HG03159 (cell line): ENCODE measurements around the gene P2RX2.
"Not testable (repeated sequence)": the region's sequence is repeated elsewhere in the genome, so short reads cannot be mapped to it uniquely, and the experiment has no call there.

ENCODE experiments used
- ATAC-seq: cut with Tn5 transposase; IDR thresholded peaks from one replicate; pipeline ENCODE4 v1.9.1; 2021; ENCODE audit warnings: mild to moderate bottlenecking, moderate library complexity; ENCODE audit not compliant: unreplicated experiment

The P2RX2 gene

DNA sequence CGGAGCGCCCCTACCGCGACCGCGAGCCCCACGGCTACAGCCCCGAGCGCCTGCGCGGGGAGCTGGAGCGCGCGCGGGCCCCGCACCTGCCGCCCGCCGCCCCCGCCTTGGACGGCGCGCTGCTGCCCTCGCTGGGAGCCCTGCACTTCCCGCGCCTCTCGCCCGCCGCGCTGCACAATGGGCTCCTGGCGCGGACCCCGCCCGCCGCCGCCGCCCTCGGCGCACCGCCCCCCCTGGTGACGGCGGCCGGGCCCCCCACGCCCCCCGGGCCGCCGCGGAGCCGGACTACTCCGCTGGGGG, 35.2 kb upstream of the P2RX2 start:
- no peak for ATAC-seq

DNA sequence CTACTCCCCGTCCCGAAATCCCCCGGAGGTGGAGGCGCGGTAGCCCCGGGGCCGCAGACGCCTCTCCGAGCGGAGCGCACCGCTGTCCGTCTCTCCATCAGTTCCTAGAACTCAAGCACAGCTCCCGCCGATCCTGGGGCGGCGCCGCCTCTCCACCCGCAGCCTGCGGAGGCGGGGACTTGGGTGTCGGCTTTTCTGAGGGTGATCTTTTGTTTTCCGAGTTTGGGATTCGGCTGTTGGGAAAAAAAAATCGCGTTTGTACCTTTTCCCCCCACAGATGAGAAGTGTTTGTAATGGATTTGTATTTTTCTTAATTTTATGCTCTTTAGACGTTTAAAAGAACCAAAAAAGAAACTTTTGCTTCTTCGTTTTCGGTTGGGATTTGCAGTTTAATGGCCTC, 34.8 kb upstream of the P2RX2 start:
- no peak for ATAC-seq

DNA sequence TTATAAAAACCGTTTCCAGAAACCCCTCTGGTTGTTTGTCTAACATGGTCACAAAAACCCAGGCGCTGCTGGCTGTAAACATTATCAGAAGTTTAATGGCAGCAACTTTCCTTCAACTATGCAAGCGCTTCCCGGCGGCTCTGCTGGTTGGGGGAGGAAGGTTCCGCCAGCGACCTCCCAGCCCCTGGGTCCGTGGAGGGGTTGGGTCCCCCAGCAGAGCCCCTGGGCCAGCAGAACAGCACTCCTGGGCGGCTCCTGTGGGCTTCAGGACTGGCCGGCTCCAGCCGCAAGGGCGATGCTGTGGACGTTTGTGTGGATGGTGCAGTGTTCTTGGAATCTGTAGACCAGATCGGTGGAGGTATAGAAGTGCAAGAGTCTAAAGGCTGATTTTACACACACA, 34.1 kb upstream of the P2RX2 start:
- ATAC-seq: no peak

DNA sequence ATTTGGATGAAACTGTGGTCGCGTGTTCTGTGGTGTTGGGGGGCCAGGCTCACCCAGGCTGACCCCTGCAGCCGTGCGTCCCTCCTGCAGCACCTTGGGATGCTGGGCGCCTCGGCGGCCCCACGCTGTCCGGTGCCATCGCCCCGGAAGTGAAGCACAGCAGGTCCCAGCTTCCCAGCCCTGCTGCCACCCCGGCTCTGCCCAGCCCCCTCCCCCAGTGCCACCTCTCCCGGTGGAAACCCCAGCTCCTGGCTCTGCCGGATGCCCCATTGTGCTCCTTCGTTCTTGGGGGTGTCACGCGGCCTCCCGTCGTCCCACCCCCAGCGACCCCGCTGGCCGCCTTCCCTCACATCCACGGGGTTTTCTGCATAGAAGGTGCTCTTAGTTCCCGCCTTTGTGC, 33.4 kb upstream of the P2RX2 start:
- ATAC-seq: no peak

DNA sequence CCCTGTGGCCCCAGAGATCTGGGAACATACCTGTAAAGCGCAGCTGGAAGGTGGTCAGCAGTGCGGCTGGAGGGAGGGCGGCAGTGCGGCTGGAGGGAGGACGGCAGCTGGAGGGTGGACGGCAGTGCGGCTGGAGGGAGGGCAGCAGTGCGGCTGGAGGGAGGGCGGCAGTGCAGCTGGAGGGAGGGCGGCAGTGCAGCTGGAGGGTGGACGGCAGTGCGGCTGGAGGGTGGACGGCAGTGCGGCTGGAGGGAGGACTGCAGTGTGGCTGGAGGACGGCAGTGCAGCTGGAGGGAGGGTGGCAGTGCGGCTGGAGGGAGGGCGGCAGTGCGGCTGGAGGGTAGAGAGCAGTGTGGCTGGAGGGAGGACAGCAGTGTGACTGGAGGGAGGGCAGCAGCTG, 31.6 kb upstream of the P2RX2 start:
- no peak for ATAC-seq

DNA sequence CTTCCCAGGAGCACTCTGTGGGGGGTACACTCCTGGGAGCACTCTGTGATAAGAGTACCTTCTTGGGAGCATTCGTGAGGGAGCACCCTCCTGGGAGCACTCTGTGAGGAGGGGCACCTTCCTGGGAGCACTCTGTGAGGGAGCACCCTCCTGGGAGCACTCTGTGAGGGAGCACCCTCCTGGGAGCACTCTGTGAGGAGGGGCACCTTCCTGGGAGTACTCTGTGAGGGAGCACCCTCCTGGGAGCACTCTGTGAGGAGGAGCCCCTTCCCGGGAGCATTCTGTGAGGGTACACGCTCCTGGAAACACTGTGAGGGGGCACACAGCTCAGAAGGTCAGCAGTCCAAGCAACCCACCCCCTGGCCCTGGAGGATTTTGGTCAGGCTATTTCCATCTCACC, 30.8 kb upstream of the P2RX2 start:
- no peak for ATAC-seq

DNA sequence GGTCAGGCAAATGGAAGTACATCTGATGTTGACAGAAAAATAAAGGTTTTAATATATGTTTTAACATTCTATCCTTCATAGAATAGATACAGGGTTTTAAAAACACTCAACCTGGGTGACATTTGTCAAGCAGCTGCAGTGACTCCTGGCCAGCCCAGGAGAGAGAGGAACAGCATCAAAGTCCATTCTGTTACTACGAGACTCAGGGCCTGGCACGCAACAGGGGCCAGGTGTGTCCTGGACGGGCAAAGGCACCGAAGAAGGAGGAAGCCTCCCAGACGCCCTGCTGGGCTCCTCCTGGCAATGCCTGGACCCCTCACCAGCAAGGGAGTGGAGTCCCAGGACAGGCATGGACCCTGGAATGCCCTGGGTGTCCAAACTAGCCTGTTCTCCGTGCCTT, 30.3 kb upstream of the P2RX2 start:
- no peak for ATAC-seq

DNA sequence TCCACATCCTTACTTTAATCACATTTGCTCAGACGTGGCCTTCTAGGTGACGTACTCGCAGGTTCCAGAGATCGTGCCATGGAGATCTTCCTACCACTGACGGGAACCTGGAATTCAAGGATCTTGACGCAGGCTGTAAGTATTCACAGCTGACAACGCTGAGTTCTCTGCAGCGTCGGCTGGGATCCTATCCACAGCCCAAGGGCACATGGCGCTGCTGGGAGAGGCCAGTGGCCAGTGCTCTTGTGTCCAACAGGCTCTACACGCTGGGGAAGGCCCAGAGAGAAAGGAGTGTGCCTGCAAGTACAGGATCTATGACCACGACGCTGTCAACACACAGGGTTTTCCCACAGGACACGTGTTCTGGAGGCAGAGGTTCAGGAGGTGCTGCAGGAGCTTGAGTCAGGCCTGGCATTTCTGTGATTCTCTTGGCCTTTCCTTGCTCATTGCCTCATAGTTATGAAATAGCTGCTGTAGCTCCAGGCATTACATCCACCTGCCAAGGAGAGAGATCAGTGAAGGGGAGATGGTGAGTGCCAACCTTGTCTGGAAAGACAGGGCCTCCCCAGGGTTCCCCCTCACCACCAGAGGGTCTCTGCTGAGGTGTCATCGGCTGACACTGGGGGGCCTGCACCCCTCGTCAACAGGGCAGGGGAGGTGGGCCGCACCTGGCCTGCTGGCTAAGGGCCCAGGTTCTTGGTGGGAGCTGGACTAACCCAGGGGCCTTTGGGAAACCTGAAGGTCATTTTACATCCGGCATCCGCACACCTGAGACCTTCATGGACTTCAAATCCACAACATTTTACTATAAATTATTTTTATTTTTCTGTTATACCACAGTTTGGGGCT, 29.5 kb upstream of the P2RX2 start:
- ATAC-seq: no peak

DNA sequence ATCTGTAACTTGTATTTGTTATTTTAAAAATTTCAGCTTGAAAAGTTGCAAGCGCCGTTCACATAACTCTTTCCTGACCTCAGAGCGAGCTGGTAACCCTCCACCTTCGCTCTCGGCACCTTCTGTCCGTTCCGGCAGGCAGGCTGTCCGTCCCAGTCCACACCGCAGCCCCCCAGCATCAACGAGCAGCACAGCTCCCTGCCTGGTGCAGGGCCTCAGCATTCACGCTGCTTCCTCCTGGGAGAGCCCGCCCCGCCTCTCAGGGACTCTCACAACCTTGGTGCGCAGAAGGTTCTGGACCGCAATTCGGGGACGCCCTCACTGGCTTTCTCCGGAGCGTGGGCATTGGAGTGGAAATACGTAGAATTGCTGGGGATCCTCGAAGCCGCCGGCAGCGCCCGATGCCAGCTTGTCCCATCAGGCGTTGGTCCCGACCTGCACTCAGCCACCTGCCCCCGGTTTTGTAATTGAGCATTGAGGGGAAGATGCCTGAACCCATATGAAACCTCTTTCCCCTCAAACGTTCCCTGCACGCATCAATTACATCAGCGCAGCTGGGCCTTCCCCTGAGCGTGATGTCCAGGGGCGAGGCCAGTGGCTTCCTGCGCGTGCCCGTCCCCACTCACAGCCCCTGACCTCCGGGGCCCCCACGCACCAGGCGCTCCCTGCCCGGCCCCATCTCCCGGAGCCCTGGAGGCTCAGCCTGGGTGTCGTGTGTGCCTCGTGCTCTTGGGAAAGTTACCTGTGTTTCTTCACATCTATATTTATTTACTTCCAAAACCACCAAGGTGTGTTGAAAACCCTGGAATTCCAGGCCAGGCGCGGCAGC, 27.3 kb upstream of the P2RX2 start:
- ATAC-seq: no peak

DNA sequence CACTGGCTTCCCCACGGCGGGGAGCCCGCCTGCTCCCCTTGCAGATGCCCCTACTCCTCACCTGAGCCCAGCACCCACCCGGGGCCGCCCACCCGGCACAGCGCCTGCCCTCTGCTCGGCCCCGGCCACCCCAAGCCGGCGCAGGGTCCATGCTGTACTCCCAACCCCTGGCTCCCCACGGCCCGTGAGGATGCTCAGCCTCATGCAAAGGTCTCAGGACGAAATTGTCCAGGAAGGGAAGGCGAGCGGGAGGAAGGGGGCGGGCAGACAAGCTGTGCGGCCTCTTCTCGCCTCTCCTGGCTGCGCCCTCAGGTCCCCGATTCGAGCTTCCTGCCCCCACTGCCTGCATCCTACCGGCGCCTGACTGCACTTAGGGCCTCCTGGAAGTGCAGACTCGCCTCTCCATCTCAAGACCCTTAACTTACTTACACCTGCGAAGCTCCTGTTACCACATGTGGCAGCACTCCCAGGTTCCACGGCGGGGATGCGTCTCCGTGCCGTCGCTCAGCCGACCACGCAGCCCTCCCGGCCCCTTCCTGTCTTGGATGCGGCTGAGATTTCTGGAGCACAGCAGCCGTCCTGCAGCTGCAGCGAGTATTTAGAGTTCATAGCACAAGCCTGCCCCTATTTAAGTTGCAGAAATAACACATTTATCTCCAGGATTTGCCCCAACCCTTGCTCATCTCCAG, 26.1 kb upstream of the P2RX2 start:
- no peak for ATAC-seq

DNA sequence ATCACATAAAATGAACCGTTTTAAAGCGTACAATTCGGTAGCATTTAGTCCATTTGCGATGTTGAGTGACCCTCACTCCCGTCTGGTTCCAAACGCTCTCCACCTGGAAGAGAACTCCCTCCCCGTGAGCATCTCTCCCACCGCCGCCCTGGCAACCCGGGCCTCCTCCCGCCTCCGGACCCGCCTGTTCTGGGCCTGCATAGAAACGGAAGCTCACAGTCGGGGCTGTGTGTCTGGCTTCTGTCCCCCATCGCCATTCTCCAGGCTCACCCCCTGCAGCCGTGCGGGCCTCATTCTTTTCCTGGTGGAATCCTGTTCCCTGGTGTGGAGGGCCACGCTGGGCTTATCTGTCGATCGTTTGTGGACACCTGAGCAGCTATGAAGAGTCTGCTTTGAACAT, 25.5 kb upstream of the P2RX2 start:
- ATAC-seq: no peak

DNA sequence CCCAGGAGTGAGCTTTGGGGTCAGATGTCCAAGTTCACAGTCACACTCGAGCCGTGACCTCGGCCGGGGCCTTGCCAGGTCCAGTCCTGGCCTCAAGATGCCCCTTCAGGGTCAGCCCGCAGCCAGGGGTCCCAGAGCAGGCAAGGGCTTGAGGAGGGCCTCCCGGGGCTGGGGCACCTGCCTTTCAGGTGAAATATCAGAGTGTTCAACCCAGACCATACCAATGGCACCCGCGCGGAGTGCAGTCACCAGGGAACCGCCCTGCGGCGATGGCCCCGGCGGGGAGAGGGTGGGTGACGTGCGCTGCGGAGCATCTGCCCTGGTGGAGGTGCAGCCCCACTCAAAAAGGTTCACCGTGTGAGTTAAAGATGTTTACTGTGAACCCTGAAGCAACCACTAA, 25.1 kb upstream of the P2RX2 start:
- no peak for ATAC-seq

DNA sequence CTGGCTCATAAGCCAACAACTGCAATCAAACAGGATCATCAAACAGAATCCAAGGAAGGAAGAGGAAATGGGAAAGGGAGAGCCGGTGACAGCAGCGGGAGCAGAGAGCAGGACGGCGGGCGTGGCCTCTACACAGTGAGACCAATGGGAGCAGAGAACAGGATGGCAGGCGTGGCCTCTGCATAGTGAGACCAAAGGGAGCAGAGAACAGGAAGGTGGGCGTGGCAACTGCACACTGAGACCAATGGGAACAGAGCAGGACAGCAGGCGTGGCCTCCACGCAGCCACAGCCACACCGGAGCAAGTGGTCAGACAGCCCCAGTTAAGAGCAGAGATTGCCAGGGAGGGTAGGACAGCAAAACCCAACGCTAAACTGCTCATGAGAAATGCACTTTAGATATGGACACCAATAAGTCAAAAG, 24.6 kb upstream of the P2RX2 start:
- no peak for ATAC-seq

DNA sequence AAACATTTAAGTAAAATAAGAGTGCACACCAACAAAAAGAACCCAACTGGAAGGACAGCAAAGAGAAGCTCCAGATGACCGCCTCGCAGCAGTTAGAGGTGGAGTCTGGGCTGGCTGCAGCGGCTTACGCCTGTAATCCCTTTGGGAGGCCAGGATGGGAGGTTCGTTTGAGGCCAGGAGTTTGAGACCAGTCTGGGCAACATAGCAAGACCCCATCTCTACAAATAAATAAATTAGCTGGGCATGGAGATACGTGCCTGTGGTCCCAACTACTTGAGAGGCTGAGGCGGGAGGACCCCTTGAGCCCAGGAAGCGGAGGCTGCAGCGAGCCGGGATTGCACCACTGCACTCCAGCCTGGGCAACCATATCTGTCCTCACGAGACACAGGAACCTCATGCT, 23.4 kb upstream of the P2RX2 start:
- no peak for ATAC-seq

DNA sequence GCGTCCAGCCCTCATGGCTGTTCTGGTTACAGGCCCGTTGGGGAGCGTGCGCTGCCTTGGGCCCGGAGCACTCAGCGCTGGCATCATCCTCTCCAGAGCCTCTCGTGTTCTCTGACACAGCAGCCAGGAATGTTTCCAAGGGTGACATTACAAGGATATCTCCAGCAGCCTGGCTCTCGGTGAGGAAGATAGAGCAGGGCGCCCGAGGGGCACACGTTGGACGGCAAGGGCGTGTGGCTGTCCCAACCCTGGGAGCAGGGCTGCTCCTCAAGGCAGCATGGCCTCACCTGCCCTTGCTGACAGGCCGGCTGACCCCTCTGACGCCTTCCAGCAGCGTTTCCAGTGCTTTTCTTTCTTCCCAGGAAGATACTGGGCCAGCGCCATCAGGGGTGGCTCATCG, 22.6 kb upstream of the P2RX2 start:
- no peak for ATAC-seq

DNA sequence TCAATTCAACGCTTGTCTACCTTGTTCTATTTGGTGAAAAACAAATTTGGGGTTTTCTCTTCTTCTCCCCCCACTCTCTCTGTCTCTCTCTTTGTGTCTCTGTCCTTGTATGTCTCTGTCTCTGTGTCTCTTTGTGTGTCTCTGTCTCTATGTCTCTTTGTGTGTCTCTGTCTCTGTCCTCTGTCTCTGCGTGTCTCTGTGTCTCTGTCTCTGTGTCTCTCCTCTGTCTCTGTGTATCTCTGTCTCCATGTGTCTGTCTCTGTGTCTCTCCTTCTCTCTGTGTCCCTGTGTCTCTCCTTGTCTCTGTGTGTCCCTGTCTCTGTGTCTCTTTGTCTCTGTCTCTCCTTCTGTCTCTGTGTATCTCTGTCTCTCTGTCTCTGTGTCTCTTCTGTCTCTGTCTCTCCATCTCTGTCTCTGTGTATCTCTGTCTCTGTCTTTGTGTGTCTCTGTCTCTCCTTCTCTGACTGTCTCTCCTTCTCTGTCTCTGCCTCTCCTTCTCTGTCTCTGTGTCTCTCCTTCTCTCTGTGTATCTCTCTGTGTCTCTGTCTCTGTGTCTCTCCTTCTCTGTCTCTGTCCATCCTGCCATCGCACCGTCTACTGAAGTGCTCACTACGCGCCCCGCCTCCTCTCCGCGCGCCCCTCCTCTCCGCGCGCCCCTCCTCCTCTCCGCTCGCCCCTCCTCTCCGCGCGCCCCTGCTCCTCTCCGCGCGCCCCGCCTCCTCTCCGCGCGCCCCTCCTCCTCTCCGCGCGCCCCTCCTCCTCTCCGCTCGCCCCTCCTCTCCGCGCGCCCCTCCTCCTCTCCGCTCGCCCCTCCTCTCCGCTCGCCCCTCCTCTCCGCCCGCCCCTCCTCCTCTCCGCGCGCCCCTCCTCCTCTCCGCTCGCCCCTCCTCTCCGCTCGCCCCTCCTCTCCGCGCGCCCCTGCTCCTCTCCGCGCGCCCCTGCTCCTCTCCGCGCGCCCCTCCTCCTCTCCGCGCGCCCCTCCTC, 21.0 kb upstream of the P2RX2 start:
- no peak for ATAC-seq

DNA sequence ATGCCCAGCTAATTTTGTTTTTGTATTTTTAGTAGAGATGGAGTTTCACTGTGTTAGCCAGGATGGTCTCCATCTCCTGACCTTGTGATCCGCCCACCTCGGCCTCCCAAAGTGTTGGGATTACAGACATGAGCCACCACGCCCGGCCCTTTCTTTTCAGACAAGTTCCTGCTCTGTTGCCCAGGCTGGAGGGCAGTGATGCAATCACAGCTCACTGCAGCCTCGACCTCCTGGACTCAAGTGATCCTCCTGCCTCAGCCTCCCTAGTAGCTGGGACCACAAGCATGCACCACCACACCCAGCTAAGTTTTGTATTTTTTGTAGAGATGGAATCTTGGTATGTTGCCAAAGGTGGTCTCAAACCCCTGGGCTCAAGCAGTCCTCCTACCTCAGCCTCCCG, 19.1 kb upstream of the P2RX2 start:
- not testable (repeated sequence) for ATAC-seq

DNA sequence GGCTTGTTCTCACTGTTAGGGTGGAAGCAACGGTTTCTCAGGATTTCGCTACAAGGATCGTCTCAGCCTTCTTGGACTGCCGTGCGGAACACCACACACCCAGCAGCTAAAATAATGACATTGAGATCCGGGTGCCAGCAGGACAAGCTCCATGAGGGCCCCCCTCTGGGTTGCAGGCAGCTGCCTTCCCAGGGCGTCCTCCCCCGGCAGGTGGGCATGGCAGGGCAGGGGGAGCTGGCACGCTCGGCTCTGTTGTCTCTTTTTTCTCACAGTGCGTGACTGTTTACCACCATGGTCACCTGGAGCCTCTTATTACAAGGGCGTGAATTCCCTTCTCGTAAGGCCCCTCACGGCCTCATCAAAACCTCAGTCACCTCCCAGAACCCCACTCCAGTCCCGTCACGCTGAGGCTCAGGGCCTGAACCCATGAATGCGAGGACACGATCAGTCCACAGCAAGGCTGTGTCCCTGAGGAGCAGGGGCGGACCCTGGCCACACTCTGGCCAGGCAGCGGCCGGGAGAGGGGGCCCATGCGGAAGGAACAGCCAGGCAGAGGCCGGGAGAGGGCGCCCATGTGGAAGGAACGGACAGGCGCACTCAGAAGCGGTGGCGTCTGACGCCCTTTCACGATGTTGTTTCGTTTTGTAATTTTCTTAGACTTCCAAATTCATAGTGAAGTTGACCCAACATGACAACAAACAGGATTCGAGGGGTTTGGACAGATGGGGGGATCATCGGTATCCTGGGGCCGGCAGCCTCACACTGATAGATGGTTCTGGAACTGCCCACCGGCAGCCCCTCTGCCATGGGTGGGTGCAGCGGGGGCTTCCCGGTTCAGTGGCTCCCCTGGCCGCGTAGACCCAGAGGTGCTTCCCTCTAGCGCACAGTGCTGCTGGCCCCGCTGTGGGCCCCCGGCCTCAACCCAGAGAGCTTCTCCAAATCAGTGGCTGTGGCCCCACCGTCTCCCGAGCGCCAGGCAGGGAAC, 18.2 kb upstream of the P2RX2 start:
- ATAC-seq: no peak

DNA sequence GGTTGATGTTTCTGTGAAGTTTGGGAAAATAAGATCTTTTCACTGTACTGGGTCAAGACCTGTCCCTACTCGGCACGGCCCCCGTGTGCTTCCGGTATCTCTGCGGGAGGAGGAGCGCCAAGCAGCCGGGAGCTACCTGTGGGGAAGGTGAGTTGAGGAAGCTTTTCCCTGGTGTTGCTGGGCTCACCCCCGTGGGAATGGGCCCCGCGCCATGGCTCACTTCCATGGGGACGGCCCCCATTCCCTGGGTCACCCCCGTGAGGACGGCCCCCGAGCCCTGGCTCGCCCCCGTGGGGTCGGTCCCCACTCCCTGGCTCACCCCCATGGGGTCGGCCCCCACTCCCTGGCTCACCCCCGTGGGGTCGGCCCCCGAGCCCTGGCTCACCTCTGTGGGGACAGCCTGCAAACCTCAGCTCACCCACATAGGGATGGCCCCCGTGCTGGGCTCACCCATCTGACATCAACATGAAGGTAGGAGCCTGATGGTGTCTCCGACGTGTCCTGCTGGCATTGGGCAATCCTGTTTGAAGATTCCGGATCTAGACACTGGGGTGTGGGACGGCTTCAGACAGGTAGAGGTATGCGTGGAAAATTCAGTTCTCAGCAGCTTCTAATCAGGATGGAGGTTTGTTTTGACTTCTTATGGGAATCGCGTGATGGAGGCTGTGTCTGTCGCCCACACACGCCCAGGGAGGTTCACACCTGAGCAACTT, 17.2 kb upstream of the P2RX2 start:
- ATAC-seq: no peak
